Pancreas (tissue), 10 donors: ENCODE measurements around the gene JCAD. TPM values are rescaled to one million over a fixed set of nuclear protein-coding genes. Genes with fewer than 3 reads are reported as not detected.

ENCODE experiments used
- ATAC-seq, 4 donors: fragments of 200-7000 bp; cut with Tn5 transposase; one replicate each; pipeline versions ENCODE4 v1.8.0 to v1.9.1; 2020; ENCODE audit warnings: mild to moderate bottlenecking in 4 of 4, moderate library complexity in 4 of 4
- DNase-seq, 6 donors: peaks; one replicate each; pipeline ENCODE4 v3.0.0-alpha.2; 2020
- FAIRE-seq: peaks from 2 replicates; lab custom pipeline; 2012; peaks lifted over from hg19 to GRCh38; lab: Jason Lieb, UNC
- H3K27ac ChIP-seq, 4 donors: fragments of 200-600 bp; sonication (generic); 1 replicate in 3 of 4; 2 replicates in 1 of 4; pipeline versions ENCODE4 v1.5.0 to v1.8.0; 2020
- H3K27me3 ChIP-seq, 4 donors: fragments of 200-600 bp; one replicate each; pipeline ENCODE4 v1.8.0; 2021
- H3K36me3 ChIP-seq, 3 donors: fragments of 200-600 bp; sonication (generic) in 1 of 3; one replicate each; pipeline versions ENCODE4 v1.5.0 to v1.8.0; 2020 to 2021
- H3K4me1 ChIP-seq, 3 donors: fragments of 200-600 bp; one replicate each; pipeline ENCODE4 v1.8.0; 2021
- H3K4me3 ChIP-seq, 4 donors: fragments of 200-600 bp; sonication (generic) in 2 of 4; one replicate each; pipeline versions ENCODE4 v1.5.0 to v1.8.0; 2020 to 2021
- H3K9me3 ChIP-seq, 4 donors: fragments of 200-600 bp; one replicate each; pipeline ENCODE4 v1.8.0; 2021
- WGBS, 2 donors: extraction: QIAGEN DNeasy Blood & Tissue Kit; methylation state at CpG; one replicate each; pipeline ENCODE4 v1.1.7; 2013; 5-methylcytosine and 5-hydroxymethylcytosine counted together
- intact Hi-C, 3 donors: fragments of 100-400 bp; cut with DNase I; formaldehyde crosslinking; loops; one replicate each; pipeline versions ENCODE4 v1.11.1 to v1.14.2; 2022
- polyA plus RNA-seq, 2 donors: library from polyadenylated mRNA; stranded (reverse); fragments of 200-250 nt; gene quantifications; one replicate each; pipeline ENCODE4 v1.2.3, GENCODE V29; 2013
- total RNA-seq, 6 donors: library from RNA; stranded (reverse); fragmentation: NEBNext Ultra II Directional in 4 of 6; extraction: Animal tissue kit (Norgen Biotek cat#: 25700) in 4 of 6; gene quantifications; one replicate each; pipeline versions ENCODE4 v1.2.1 to v1.2.4, GENCODE V29; 2021 to 2023
- TF ChIP-seq, protein P1 (sequence below), 4 donors: fragments of 200-600 bp; sonication (generic) in 3 of 4; IDR thresholded peaks; one replicate each; pipeline versions ENCODE4 v1.5.0 to v1.8.0; 2021; ENCODE audit warnings: antibody characterized with exemption in 4 of 4
- donor health status: healthy with polysubstance abuse.
- donor health status: DM: no; HTN: no; CAD: no; lungs with moderate emphysema.
- donor health status: DM: no; HTN: no; CAD: no.
- donor health status: control.
- donor health status: control.
- donor health status: Bipolar disorder and iron deficiency.
- donor health status: DM: yes; HTN: yes; CAD: no.
- donor health status: DM: no; HTN: no; CAD: no.
- donor health status: DM: no; HTN: no; CAD: no.
- donor health status: DM: yes; HTN: yes; CAD: no.

JCAD gene
- total and polyA plus RNA-seq, 8 donors = 10.0 to 48.2 (median 23.0) TPM

DNA sequence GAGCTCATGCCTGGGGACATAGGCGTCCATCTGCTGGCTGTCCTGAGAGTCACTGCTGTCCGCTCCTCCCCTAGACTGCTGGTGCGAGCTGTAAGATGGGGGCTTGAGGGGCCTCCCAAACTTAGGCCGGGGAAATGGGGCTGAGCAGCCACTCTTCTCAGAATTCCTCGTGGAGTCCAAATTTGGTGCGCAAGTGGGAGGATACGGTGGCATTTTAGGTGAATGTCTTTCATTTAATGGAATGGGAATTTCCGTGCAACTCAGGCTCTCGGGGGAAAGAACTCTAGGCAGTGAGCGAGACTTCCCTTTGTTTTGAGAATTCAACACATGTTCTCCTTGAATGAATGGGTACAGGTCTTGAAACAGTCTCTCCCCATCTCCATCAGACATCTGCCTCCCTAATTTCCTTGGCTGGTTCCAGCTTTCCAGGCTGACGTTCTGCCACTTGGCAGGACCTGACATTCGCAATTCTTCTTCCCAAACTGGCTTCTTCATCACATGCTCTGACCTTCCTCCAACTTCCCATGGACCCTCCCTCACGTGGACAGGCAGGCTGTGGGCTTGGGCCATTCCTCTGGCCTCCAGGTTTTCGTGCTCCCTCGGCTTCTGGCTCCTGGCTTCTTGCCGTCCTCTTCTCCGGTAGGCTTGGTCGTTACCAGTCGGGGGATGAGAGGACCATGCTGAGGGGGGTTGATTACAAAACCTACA, 30.1 kb downstream of the JCAD start:
- TF ChIP-seq, protein P1, sequence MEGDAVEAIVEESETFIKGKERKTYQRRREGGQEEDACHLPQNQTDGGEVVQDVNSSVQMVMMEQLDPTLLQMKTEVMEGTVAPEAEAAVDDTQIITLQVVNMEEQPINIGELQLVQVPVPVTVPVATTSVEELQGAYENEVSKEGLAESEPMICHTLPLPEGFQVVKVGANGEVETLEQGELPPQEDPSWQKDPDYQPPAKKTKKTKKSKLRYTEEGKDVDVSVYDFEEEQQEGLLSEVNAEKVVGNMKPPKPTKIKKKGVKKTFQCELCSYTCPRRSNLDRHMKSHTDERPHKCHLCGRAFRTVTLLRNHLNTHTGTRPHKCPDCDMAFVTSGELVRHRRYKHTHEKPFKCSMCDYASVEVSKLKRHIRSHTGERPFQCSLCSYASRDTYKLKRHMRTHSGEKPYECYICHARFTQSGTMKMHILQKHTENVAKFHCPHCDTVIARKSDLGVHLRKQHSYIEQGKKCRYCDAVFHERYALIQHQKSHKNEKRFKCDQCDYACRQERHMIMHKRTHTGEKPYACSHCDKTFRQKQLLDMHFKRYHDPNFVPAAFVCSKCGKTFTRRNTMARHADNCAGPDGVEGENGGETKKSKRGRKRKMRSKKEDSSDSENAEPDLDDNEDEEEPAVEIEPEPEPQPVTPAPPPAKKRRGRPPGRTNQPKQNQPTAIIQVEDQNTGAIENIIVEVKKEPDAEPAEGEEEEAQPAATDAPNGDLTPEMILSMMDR (IDR thresholded peaks at IDR 0.05) = no peak

DNA sequence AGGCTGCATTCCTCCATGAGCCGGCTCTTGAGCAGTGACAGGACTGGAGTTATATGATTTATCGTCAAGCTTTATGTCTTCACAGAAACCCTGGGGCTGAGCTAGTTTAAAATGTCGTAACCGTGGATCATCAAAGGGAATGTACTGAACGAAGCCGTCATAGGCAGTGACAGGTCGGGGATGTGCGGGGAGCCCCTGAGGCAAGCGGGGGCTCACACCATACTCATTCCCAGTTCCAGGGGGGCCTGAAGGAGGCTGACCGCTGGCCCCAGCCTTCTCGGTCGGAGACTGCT, 30.7 kb downstream of the JCAD start:
- H3K4me3 ChIP-seq = no peak overlapping the region
- H3K27ac ChIP-seq = peak overlapping the region in 1 of 4 donors; percentile 12
- WGBS, 2 donors = 77 to 79% methylated on average over 12 of the region's 12 CpGs
- FAIRE-seq = no peak
- no peaks in the 10 kb centered on the region for H3K27me3 ChIP-seq
- intact Hi-C loops = no loop called here
- H3K4me1 ChIP-seq = peaks cover 0 to 5% (median 0%) of the 10 kb centered on the region in 3 donors
- ATAC-seq = no peak
- DNase-seq = no peak
- TF ChIP-seq, protein P1 (IDR thresholded peaks at IDR 0.05) = no peak
- H3K36me3 ChIP-seq = no peaks in the 10 kb centered on the region
- no peaks in the 10 kb centered on the region for H3K9me3 ChIP-seq

More for the DNA sequence above, 30.1 kb downstream of the JCAD start:
- 73 to 82% methylated on average over 19 of the region's 19 CpGs for WGBS, 2 donors
- H3K4me3 ChIP-seq = no peak overlapping the region
- no peaks in the 10 kb centered on the region for H3K27me3 ChIP-seq
- H3K9me3 ChIP-seq = no peaks in the 10 kb centered on the region
- no peaks in the 10 kb centered on the region for H3K36me3 ChIP-seq
- DNase-seq = no peak
- ATAC-seq = no peak
- H3K27ac ChIP-seq = peak overlapping the region in 2 of 4 donors; percentile 4 to 12
- H3K4me1 ChIP-seq = peaks cover 0 to 5% (median 0%) of the 10 kb centered on the region in 3 donors
- intact Hi-C loops = no loop called here
- no peak for FAIRE-seq

DNA sequence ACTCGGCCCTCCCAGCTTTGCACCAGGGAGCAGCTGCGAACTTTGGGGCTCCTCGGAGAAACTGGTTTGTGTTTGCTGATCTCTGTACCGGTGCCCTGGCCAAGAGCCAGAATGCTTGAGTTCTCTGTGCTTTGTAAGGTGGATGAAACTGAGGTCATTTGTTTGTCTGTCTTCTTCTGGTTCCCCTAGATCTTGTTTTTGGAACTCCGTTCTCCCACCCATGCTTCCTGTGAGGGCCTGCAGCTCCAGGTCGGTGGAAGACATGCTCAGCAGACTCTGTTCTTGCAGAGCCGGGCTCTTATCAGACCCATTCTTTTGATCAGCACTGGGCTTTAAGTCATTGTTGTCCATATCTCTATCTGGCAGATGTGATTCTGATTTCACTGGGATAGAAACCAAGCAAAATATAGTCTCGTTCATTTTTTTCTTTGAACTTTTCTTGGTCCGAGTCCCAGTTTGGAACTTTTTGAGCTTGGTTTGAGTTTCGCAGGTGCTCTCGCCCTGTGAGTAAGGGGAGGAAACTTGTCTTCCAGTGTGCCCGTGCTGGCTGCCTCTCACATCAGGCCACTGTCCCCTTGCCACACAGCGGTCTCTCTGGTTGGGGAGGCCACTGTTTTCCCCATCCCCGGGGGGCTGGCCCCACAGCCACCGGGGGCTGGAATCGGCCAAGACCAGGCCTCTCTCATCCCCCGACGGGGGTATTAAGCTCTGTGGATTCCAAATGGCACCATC, 31.2 kb downstream of the JCAD start:
- peak in 3 of 4 donors; percentile 30 to 58 (median 51) for ATAC-seq
- peak in 2 of 6 donors; percentile 31 to 36 for DNase-seq
- no peak for FAIRE-seq
- Histone ChIP-seq H3K27ac (peak overlapping the region in 1 of 4 donors; percentile 12), H3K36me3 (no peaks in the 10 kb centered on the region), H3K4me3 (no peak overlapping the region), H3K4me1 (peaks cover 0 to 5% (median 0%) of the 10 kb centered on the region in 3 donors), H3K9me3 (no peaks in the 10 kb centered on the region), H3K27me3 (no peaks in the 10 kb centered on the region)
- TF ChIP-seq, protein P1 (IDR thresholded peaks at IDR 0.05) = no peak
- intact Hi-C loops = no loop called here
- WGBS, 2 donors = 47 to 49% methylated on average over 18 of the region's 18 CpGs

DNA sequence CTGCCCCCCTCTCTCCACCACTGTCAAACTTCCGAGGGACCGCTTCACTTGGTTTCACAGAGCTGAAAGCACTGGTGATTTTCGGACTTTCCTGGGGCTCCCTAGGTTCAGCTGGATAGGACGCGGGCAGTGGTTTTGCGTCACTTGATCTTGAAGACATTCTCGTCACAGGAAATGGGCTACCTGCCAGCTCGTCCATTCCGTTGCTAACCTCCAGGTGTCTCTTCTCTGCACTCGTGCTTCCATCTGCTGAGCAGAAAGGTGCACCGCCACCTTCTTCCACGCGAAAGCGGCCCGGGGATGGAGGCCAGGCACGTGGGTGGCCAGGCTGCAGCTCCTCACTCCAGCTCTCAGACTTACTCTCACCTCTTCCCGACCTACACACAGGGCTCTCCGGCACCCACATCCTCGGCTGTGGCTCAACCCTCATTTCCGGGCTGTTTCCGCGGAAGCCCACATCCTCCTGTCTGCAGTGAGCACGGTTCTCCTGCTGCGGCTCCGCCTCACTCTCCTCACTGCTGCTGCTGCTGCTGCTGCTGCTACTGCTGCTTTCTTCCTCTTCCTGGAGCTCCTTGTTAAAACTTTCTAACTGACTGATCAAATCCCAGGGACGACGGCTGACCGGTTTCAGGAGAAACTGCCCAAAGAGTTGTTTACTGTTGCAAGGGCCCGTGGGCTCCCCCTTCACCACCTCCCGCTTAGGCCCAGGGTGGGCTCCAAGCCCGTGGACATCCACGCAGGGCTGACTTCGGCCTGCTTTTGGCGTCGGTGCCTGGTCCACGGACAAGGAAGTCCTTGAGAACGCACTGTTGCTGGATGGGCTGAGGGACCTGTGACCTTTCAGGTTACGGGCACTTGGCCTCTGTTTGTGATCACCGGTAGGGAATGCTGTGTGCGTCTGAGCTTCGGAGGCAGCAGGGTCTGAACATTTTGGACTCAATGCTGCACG, 32.1 kb downstream of the JCAD start:
- DNase-seq (peak in 2 of 6 donors; percentile 28 to 44), ATAC-seq (peak in 3 of 4 donors; percentile 51 to 67 (median 55)), FAIRE-seq (no peak)
- H3K4me1 ChIP-seq = peaks cover 0 to 5% (median 0%) of the 10 kb centered on the region in 3 donors
- no peaks in the 10 kb centered on the region for H3K36me3 ChIP-seq
- intact Hi-C loops = no loop called here
- no peaks in the 10 kb centered on the region for H3K9me3 ChIP-seq
- H3K4me3 ChIP-seq = no peak overlapping the region
- peak overlapping the region in 2 of 4 donors; percentile 12 to 44 for H3K27ac ChIP-seq
- TF ChIP-seq, protein P1 (IDR thresholded peaks at IDR 0.05) = no peak
- H3K27me3 ChIP-seq = no peaks in the 10 kb centered on the region
- WGBS, 2 donors = 58 to 65% methylated on average over 42 of the region's 42 CpGs
